Motor neuron (in vitro differentiated cells): Measurements from ENCODE around the gene RPP38. TPM values are rescaled to one million over a fixed set of nuclear protein-coding genes. Genes with fewer than 3 reads are reported as not detected.

Source experiments
- ATAC-seq, 8 experiments: fragments of 200-7000 bp; cut with Tn5 transposase; replicated peaks in 6 of 8; 2 replicates each; pipeline ENCODE4 v1.8.0; 2021; ENCODE audit warnings: mild to moderate bottlenecking in 8 of 8, moderate library complexity in 8 of 8
- H3K27ac ChIP-seq, 2 donors: fragments of 250-450 bp; sonication (Bioruptor Pico); 2 replicates each; pipeline ENCODE4 v1.9.0; 2021; ENCODE audit warnings: antibody characterized with exemption in 2 of 2, mild to moderate bottlenecking in 2 of 2, moderate library complexity in 1 of 2
- H3K4me1 ChIP-seq, 2 donors: fragments of 250-450 bp; sonication (Bioruptor Pico); replicated peaks in 1 of 2; 2 replicates each; pipeline ENCODE4 v1.6.1; 2021; ENCODE audit warnings: antibody characterized with exemption in 2 of 2, mild to moderate bottlenecking in 2 of 2, moderate library complexity in 1 of 2
- H3K4me3 ChIP-seq, 5 donors: fragments of 250-450 bp; sonication (Bioruptor Pico); 2 replicates each; pipeline ENCODE4 v1.9.0; 2021; ENCODE audit warnings: antibody characterized with exemption in 5 of 5, mild to moderate bottlenecking in 5 of 5, moderate library complexity in 4 of 5
- WGBS, 10 experiments: fragments of 450-650 bp; shearing (Covaris generic); methylation state at CpG; one replicate each; pipeline ENCODE4 v1.0.0; 2022; 5-methylcytosine and 5-hydroxymethylcytosine counted together
- in situ Hi-C, 9 experiments: fragments of 400-800 bp; cut with MboI; loops; one replicate each; pipeline ENCODE4 v1.15.0; 2021; ENCODE audit warnings: low sequenced_read_pairs in 9 of 9, low pct_unique_long_range_greater_than_20kb in 2 of 9; ENCODE audit not compliant: unreplicated experiment in 9 of 9
- total RNA-seq, 8 experiments: library from RNA; unstranded; fragments of 300-600 nt; gene quantifications; 2 replicates each; pipeline versions ENCODE4 v1.2.3 to v1.2.4, GENCODE V29; 2022

RPP38 gene
- total RNA-seq = 10 to 100 TPM; 14.0 to 27.4 (median 21.7) TPM

GRCh38 chr10:15097011-15097812 is at the start of gene RPP38:
TSS of gene RPP38 (plus strand) at chr10:15097355. CDS start at chr10:15103315, 5,960 bp downstream.
- 0% methylated on average over 2 to 16 of the region's 84 CpGs; no CpG with 5 or more reads in 4 of the 10 experiments for WGBS, 10 experiments
- ATAC-seq = peak; percentile 83 to 95 (median 91)
- Histone ChIP-seq H3K27ac (peak within 1 kb of the TSS; percentile 98 to 99), H3K4me3 (peak within 1 kb of the TSS; percentile 66 to 96 (median 75)), H3K4me1 (peaks cover 4 to 12% of the 10 kb centered on the region in 2 donors)
- in situ Hi-C loops = no loop called here

- ATAC-seq = peak in 3 of 8 experiments; percentile 54 to 72 (median 62)
- Histone ChIP-seq H3K4me3 (no peak overlapping the region), H3K4me1 (no peaks in the 10 kb centered on the region), H3K27ac (no peak overlapping the region)
- in situ Hi-C loops = no loop called here
Measured at GRCh38 chr10:15049533-15049932, 47.6 kb upstream of the RPP38 start.

- Histone ChIP-seq H3K27ac (no peak overlapping the region), H3K4me1 (no peaks in the 10 kb centered on the region), H3K4me3 (no peak overlapping the region)
- no peak for ATAC-seq
- 76 to 100% (median 92%) methylated on average over 1 to 6 of the region's 7 CpGs; no CpG with 5 or more reads in 4 of the 10 experiments for WGBS, 10 experiments
- in situ Hi-C loops = no loop called here
Measured at GRCh38 chr10:15052121-15052520, 45.0 kb upstream of the RPP38 start.

DNA sequence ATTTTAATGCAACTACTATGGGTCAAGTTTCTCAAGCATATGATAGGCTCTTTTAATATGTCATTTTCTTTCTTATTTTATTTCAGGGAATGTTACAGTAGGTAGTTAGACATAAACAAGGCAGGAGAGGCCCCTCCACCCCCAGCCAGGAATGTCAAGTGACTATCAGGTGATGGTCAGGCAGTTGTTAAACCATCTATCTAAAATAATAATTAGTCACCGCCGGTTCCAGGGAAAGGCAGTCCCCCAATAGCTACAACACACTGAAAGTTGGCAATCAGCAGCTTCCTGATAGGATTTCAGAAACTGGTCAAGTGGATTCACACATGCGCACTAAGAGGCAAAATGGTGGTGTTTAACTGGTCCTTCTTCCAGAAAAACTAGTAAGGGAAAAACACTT is 44.1 kb upstream of the RPP38 start:
- Histone ChIP-seq H3K4me1 (no peaks in the 10 kb centered on the region), H3K4me3 (no peak overlapping the region), H3K27ac (no peak overlapping the region)
- WGBS, 10 experiments = 64 to 100% (median 80%) methylated on average over 1 to 3 of the region's 3 CpGs; no CpG with 5 or more reads in 3 of the 10 experiments
- ATAC-seq = no peak
- in situ Hi-C loops = no loop called here

GRCh38 chr10:15058689-15059088 is 38.5 kb upstream of the RPP38 start:
- no peak for ATAC-seq
- 0 to 80% (median 41%) methylated on average over 1 of the region's 1 CpG; no CpG with 5 or more reads in 2 of the 10 experiments for WGBS, 10 experiments
- no peak overlapping the region for H3K27ac ChIP-seq
- H3K4me1 ChIP-seq = no peaks in the 10 kb centered on the region
- in situ Hi-C loops = no loop called here
- H3K4me3 ChIP-seq = no peak overlapping the region

DNA sequence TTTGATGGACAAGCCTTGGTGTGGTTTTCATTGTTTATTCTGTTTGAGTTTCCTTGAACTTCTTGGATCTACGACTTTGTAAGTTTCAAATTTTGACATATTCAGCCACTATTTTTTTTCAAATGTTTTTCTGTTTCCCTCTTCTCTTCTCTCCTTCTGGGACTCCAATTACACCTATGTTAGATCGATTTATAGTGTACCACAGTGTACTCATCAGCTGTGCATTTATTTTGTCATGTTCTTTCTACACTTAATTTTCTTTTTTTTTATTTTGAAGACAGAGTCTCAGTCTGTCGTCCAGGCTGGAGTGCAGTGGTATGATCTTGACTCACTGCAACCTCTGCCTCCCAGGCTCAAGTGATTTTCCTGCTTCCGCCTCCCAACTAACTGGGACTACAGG is 37.2 kb upstream of the RPP38 start:
- Histone ChIP-seq H3K4me1 (no peaks in the 10 kb centered on the region), H3K4me3 (no peak overlapping the region), H3K27ac (no peak overlapping the region)
- in situ Hi-C loops = no loop called here
- no peak for ATAC-seq
- 25 to 93% (median 61%) methylated on average over 2 to 4 of the region's 4 CpGs for WGBS, 10 experiments

- 0 to 93% (median 49%) methylated on average over 2 of the region's 2 CpGs; no CpG with 5 or more reads in 2 of the 10 experiments for WGBS, 10 experiments
- ATAC-seq = no peak
- in situ Hi-C loops = no loop called here
- Histone ChIP-seq H3K4me1 (no peaks in the 10 kb centered on the region), H3K27ac (no peak overlapping the region), H3K4me3 (no peak overlapping the region)
Measured at GRCh38 chr10:15060638-15061037, 36.5 kb upstream of the RPP38 start.

DNA sequence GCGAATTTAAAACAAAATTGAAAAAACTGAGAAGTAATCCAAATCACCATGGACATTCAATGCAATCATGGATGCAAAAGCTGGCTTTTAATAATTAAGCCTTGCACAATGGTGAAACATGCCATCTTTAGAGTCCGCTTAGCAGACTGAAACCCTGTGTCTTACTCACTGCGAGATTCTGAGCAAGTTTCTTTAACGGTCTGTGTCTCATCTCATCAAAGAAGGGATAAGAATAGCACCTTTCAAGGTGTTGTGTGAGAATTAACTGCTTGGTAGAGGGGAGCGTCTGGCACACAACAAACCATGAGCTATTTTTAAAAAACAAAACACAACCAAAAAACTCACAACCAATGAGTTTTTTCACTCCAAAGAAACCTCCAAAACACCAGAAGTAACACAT is 30.0 kb upstream of the RPP38 start:
- in situ Hi-C loops = no loop called here
- WGBS, 10 experiments = 75 to 100% (median 89%) methylated on average over 2 to 5 of the region's 5 CpGs; no CpG with 5 or more reads in 3 of the 10 experiments
- H3K4me3 ChIP-seq = no peak overlapping the region
- no peak for ATAC-seq
- no peaks in the 10 kb centered on the region for H3K4me1 ChIP-seq
- no peak overlapping the region for H3K27ac ChIP-seq

DNA sequence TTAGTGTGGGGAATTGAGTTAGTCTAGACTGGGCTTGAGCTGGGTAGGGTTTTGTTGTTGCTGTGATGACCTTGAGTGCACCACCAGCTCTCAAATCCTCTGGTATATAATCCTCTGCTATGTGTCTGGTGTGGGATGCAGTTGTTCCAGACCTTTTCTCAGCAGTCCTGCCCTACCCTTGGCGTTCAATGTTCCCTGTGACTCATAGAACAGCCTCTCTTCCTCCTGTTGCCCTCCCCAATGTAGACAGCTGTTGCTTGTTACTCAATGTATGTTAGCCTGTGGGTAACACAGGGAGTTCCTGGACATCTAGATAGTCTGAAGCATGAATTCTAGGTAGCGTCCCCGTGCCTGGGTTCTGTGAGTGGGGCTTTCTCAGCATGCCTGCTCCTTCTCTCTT is 28.4 kb upstream of the RPP38 start:
- 40 to 95% (median 76%) methylated on average over 1 to 3 of the region's 3 CpGs; no CpG with 5 or more reads in 4 of the 10 experiments for WGBS, 10 experiments

GRCh38 chr10:15069230-15069629 is 27.9 kb upstream of the RPP38 start:
- in situ Hi-C loops = no loop called here
- WGBS, 10 experiments = 83 to 100% (median 83%) methylated on average over 1 to 2 of the region's 4 CpGs; no CpG with 5 or more reads in 7 of the 10 experiments
- peak in 1 of 8 experiments; percentile 13 for ATAC-seq
- H3K27ac ChIP-seq = no peak overlapping the region
- H3K4me3 ChIP-seq = no peak overlapping the region
- H3K4me1 ChIP-seq = no peaks in the 10 kb centered on the region

More for the DNA sequence above, 28.4 kb upstream of the RPP38 start:
- Histone ChIP-seq H3K4me3 (no peak overlapping the region), H3K4me1 (no peaks in the 10 kb centered on the region), H3K27ac (no peak overlapping the region)
- ATAC-seq = peak in 2 of 8 experiments; percentile 91 to 95
- in situ Hi-C loops = no loop called here

- 29 to 80% (median 63%) methylated on average over 1 to 5 of the region's 5 CpGs; no CpG with 5 or more reads in 6 of the 10 experiments for WGBS, 10 experiments
- no peak for ATAC-seq
- no peak overlapping the region for H3K27ac ChIP-seq
- in situ Hi-C loops = no loop called here
- H3K4me3 ChIP-seq = no peak overlapping the region
- H3K4me1 ChIP-seq = no peaks in the 10 kb centered on the region
Measured at GRCh38 chr10:15072358-15072757, 24.8 kb upstream of the RPP38 start.

- in situ Hi-C loops = no loop called here
- 67 to 100% (median 90%) methylated on average over 1 to 3 of the region's 3 CpGs; no CpG with 5 or more reads in 5 of the 10 experiments for WGBS, 10 experiments
- no peak overlapping the region for H3K27ac ChIP-seq
- no peaks in the 10 kb centered on the region for H3K4me1 ChIP-seq
- no peak for ATAC-seq
- no peak overlapping the region for H3K4me3 ChIP-seq
Measured at GRCh38 chr10:15075421-15075820, 21.7 kb upstream of the RPP38 start.

GRCh38 chr10:15083674-15084501 is 13.3 kb upstream of the RPP38 start:
- Histone ChIP-seq H3K27ac (no peak overlapping the region), H3K4me1 (peaks cover 0 to 3% of the 10 kb centered on the region in 2 donors), H3K4me3 (no peak overlapping the region)
- in situ Hi-C loops = no loop called here
- ATAC-seq = peak in 1 of 8 experiments; percentile 1
- 8 to 100% (median 91%) methylated on average over 4 to 13 of the region's 18 CpGs; no CpG with 5 or more reads in 2 of the 10 experiments for WGBS, 10 experiments
